Stimulated activated CD4-positive, alpha-beta T cell treated with anti-CD3 and anti-CD28 coated beads, Interleukin-2, amount 100 ng/mL, for 4 hours (primary cell): ENCODE results near the gene TBC1D14.

ENCODE experiments used
- DNase-seq: peaks from one replicate; pipeline ENCODE4 v3.0.0-alpha.2; 2020; ENCODE audit warnings: low read depth

TBC1D14 gene

DNA sequence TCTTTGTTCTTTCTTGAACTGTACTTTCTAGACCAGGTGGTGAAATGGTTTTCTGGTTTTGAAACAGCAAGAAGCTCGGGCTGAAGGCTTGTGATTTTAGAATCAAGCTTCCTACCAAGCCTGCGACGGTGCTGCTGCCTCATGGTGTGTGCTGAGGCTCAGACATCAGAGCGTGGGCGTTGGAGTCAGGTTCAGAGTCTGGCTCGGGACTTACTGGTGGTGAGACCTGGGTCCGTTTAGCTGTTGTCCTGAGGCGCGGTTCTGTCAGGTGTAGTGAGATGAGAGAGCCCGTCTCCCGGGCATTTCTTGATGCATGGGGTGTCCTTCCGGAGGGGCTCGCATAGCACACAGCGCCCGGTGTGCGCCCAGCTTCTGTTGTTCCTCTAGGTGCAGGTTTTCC is 113.9 kb downstream of the TBC1D14 start:
- no peak for DNase-seq

DNA sequence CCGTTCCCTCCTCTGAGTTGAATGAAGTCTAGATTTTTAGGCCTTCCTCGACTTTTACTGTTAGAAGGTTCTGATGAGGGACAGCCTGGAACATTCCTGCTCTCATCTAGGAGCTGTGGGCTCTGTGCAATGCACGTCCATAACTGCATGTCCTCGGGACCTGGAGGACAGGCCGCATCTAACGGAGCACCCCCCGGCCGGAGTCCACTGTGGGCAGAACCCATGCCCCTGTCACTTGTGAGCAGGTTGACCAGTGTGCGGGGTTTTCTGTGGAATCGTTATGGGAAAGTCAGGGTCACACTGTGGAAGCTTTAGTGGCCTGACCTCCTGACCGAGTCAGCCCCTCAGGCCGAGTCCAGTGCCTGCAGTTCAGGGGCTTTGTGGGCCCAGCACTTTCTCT is 114.3 kb downstream of the TBC1D14 start:
- DNase-seq, result no peak

DNA sequence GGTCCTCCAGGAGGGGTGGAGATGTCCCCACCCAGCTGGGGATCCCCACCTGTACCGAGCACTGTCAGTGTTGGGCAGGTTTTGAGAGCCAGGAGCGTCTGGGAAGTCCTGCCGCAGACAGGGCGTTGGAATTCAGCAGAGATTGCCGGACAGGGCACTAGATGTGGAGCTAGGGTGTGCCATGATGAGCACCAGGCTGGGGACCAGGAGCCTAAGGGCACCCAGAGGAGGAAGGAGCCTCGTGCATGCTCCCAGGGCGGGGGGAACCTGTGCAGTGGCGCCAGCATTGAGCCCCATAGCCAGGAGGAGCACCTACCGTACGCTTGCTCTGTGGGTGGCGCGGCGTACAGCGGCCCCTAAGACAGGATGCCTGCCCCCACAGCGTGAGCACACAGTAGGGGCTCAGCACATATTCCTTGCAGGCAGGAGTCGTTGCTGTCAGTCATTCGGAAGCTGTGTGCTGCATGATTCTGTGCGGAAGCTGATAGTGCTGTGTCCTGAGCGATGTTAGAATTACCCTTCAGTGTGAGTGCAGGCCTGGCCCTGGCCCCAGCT is 114.8 kb downstream of the TBC1D14 start:
- DNase-seq, result no peak

DNA sequence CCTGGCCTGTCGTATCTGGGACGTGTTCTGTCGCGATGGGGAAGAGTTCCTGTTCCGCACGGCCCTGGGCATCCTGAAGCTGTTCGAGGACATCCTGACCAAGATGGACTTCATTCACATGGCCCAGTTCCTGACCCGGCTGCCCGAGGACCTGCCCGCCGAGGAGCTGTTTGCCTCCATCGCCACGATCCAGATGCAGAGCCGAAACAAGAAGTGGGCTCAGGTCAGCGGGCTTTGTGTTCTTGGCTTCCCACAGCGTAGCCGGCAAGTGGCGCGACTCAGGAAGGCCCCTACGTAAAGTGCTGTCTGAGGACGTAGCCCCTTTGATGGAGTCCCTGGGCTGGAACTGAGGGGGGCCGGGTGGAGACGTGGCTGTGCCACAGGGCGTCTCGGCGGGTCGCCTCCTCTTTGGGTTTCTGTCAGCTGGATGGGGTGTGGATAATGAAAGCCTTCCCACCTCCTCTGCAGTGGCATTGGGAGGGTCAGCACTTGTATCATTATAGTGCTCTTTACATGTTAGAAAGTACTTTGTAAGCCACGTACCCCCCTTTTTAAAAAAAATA is 115.5 kb downstream of the TBC1D14 start:
- DNase-seq, result no peak

DNA sequence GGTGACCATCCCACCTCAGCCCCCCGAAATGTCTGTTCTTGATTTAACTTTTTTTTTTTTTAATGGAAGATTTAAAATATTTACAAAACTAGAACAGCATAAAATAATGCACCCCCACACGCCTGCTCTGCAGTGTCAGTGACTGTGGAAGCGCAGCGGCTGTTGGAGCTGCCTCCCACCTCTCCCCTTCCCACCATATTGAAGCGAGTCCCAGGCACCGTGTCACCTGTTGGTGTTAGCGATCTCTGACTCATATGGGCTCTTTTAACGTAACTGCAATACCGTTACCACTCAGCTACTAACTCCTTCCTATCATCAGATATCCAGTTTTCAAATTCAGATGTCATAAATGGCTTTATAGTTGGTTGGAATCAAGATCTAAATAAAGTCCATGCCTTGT is 116.5 kb downstream of the TBC1D14 start:
- no peak for DNase-seq

DNA sequence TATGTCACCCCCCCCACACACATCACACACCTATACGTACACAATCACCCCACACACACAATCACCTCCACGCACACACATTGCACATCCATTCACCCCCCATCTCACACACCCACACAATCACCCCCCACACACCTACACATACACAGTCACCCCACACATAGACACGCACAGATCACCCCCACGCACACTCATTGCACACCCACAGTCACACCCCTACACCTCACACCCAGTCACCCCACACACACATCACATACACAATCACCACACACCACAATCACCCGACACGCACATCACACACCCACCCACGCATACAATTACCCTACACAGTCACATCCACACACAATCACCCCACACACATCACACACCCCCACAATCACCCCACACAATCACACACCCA is 117.7 kb downstream of the TBC1D14 start:
- no peak for DNase-seq

DNA sequence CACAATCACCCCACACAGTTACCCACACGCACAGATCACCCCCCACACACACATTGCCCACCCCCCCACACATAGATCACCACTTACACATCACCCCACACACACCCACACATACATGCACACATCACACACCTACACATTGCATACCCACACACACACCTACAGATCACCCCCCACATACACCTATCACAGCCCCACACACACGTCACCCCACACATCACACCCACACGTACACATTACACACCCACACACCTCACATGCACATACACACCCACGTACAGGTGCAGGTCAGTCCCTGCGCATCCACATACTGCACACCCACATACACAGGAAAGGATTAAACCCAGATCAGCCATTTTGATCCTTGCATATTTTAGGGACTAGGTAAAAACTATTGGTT is 118.3 kb downstream of the TBC1D14 start:
- DNase-seq, result no peak

- DNase-seq, result no peak
Observed at GRCh38 chr4:7029212-7029611, 119.6 kb downstream of the TBC1D14 start.

DNA sequence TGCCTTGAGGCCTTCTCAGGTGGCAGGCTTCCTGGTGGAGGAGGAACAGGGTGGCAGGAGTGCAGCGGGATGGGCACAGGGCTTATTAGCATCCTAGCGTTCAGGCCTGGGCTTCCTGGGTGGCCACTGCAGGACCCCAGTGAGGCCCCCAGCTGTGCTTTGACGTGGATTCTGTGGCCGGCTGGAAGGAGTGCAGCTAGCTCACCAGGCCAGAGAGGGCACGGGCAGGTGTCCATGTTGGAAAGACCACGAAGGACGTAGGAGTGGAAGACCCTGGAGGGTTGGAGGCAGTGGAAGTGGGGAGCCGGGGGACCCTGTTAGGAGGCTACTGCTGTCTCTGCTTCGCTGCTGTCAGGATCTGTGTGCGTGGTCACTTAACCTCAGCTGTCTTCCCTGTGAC is 120.3 kb downstream of the TBC1D14 start:
- DNase-seq, result no peak

DNA sequence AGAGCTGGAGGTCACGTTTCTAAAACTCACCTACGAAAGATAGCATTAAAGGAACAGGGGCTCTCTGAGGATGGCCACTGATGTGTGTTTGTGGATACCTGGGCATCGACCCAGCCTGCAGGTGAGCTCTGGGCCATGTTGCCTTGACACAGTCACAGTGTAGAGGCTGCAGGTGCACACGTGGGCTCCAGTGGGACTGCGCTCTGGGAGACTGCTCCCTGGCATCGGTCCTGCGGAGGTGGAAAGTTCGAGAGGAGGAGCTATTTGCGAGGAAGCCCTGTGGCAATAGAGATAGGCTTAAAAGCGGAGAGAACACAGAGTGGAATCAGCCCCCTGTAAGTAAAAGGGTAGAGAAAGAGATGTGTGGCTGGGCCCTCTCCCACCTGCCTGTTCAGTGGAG is 121.2 kb downstream of the TBC1D14 start:
- DNase-seq, result no peak

DNA sequence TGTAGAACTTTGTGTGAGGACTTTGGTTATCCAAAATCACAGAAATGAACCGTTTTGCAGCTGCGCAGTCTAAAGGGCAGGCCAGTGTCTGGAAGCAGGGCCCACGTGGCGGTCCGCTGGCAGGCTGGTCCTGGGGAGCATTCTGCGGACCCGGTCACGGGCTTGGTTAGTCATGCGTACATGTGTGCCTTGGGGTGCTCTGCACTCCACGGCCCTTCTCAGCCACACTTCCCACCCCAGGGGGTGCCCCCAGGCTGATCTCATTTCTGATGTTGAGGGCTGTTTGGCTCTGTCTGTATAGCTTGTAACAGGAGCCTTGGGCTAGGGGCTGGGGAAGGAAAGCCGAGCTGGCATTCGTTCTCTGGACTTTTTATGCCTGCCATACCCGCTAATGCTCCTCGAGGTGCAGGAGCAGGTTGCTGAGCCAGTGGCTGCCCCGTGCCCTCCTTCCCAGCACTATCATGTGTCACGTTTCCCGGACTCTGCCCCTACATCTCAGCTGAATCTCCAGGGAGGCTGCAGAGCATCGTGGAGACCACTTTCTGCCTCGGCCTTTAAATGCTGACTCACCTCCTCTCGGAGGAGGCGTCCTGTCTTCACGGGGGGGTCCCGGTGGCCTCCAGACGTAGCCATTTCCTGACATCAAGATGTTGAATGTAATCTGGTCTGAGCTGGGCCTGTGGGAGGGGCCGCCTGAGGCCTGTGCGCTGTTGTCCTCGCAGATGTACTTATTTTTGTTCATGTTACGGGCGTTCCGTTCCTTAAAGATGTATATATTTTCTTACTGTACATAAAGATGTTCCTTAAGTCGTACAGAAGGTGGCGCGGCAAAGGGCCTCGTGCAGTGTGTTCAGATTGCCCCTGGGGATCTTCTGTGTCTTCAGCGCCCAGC is 122.2 kb downstream of the TBC1D14 start:
- DNase-seq, result no peak

DNA sequence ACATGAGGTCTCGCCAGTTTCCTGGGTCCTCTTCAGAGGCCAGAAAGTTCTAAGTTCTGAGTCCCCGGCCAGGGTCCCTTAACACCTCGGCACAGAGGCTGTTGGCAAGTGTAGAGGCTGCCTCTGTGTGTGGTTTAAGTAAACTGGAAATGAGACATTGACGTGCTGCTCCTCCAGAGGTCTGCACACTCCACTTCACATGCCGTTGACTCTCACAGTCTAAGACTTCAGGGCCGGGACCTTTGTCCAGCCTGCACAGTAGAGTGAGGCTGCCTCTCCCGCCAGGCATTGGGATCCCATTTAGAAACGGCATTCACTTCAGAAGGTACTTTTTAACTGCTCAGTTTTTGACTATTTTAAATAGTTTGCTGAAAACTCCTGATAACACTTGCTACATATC is 123.0 kb downstream of the TBC1D14 start:
- DNase-seq, result no peak

DNA sequence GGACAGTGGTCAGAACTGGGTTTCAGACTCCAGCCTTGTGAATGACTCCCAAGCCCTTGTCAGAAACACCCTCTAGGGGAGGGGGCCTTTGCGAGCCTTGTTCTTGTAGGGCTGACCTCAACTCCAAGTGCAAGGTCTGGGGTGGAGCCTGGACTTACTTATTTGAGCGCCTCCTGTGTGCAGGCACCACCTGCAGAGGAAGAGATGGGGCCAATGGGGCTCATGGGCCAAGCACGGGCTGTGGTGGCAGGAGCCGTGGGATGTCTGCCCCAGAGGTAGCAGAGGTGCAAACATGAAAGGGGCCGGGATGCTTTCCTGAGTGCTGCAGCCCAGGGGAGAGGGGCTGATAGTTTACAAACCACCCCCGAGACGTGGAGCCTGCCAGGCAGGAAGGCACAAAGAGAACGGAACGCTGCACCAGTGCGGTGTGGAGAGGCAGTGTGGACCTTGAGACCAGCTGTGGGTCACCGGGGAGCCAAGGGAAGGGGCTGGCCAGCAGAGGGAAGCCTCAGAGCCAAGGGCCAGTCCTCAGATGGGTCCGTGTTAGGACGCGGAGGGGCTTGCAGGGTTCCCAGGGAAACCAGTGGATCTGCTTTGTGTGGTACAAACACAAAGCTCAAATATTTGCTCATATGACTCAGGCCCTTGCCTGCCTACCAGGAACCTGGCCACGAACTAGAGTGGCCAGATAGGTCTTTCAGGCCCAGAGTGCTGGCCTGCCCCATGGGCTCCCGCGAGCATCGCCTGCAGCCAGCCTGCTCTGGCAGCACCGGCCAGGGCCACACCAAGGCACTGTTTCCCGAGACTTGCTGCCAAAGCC is 124.8 kb downstream of the TBC1D14 start:
- no peak for DNase-seq

DNA sequence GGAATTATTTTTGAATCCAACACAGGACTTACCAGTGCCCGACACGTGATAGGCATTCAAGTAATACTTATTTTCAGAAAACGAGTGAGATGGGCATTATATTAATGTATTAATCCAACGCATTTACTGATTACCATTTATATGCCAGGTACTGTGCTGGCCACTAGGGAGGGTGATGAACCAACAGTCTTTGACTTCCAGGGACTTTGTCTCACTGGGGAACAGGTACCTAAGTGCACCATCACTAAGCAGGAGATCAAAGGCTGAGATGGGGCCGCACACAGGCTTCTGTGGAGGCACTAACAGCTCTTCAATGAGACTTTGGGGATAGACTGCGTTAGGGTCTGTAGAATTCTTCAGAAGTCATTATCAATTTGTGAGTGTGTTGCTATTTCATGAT is 127.8 kb downstream of the TBC1D14 start:
- DNase-seq, result no peak

GRCh38 chr4:7040765-7041164 is 131.1 kb downstream of the TBC1D14 start:
- no peak for DNase-seq

- DNase-seq, result no peak
Observed at GRCh38 chr4:7041246-7041645, 131.6 kb downstream of the TBC1D14 start.

DNA sequence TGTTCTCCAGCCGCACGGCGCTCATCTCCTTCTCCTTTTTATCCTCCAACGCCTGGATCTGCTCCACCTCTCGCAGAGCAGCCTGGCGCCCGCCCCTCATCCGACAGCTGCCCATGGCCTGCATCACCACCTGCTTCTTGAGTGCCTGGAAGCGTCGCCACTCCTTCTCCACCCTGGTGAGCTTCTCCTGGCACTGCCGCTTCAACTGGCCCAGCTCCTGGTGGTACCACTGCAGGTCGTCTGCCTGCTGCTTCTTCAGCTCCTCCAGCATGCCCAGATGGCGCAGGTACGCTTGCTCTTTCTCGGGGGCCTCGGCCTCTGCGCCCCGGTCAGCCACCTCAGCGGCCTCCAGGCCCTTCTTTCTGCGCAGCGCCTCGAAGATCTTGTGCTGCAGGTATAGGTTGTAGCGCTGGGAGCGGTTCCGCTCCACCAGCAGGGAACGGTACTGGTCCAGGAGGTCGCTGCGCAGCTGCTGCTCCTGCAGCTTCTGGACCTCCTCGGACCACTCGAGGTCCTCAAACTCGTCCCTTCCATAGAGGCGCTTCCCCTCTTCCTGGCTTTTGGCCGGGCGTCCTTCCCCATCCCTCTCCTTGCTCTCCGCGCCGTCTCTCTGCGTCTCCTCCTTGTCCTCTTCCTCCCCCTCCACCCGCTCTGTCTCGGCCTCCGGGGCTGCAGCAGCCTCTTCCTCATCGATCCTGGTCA is 132.3 kb downstream of the TBC1D14 start:
- DNase-seq, result no peak

DNA sequence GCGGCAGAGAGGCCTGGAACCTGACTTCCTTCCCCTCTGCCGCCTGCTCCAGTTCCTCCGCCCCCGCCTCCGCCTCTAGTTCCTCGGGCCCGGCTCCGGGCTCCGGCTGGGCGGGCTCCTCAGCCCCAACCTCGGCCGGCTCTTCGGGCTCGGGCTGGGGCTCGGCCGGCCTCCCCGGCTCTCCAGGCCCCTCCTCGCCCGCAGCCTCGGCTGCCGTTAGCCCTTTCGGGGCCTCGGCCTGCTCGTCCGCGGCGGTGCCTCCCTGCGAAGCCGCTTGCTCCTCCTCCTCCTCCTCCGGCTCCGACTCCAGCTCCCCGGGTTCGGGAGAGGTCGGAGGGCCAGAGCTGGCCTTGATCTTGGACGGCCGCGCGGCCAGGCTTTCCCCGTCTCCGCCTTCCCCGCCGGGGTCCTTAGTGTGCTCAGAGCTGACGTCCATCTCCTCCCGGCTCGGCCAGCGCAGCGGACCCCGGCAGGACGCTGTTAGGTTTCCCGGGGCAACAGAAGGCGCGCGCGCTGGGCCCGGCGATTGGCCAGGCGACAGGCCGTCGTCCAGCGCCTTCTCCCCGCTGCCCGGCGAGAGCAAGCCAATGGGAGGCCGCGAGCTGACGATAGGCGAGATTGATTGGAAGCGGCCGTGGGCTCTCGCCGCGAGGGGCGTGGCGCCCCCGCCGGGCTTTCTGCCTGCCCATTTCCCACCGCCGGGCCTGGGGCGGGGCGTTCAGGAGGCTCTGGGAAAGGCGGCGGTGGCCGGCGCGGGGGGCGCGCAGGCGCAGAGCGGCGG is 133.1 kb downstream of the TBC1D14 start:
- peak; percentile 84 for DNase-seq

DNA sequence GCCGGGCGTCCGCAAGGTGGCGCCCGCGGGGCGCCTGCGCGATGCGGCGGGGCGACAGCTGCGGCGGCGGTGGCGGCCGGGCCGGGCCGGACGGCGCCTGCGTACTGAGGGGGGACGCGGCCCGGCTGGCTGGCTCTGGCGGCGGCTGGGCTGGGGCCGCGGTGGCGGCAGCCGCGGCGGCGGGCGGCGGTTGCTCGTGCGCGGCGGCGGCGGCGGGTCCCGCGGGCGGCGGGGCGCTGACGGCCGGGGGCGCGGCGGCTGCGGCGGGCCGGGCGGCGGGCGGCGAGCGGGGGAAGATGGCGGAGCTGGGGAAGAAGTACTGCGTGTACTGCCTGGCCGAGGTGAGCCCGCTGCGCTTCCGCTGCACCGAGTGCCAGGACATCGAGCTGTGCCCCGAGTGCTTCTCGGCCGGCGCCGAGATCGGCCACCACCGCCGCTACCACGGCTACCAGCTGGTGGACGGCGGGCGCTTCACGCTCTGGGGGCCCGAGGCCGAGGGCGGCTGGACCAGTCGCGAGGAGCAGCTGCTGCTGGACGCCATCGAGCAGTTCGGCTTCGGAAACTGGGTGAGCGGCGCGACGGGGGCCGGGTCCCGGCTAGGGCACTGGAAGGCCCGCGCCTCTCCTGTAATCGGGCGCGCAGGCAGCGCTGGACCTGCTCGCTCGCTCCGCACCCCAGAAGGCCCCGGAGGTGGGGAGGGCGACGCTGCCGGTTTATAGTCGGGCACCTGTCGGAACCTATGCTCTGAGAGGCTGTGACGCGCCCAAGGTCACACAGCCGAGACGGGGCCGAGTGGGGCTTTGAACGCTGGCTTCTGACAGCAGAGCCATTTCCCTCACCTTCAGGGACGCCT is 133.9 kb downstream of the TBC1D14 start, which contains the start of gene TADA2B:
Gene TADA2B (plus strand): TSS at position 89 of the 853 bp plus-strand sequence. CDS start 208 bp downstream, at position 297.
- DNase-seq, result no peak
